Measurements from ENCODE around the gene SFTPB.

SFTPB gene

GRCh38 chr2:85709401-85709811 is 41.4 kb upstream of the SFTPB start:
- peaks cover 10% of the 10 kb centered on the region for H3K4me1 ChIP-seq (ENCODE audit: insufficient read depth, low read length)

GRCh38 chr2:85708641-85709040 is 40.6 kb upstream of the SFTPB start:
- Histone ChIP-seq H3K4me1 (ENCODE audit: insufficient read depth, low read length) (peaks cover 9% of the 10 kb centered on the region), H3K9ac (ENCODE audit: low read depth, low read length) (no peak overlapping the region), H4K20me1 (ENCODE audit: insufficient read depth, low read length) (no peaks in the 10 kb centered on the region), H3K4me3 (ENCODE audit: low read depth in 1 of 2, low read length in 2 of 2) (no peak overlapping the region), H3K9me3 (ENCODE audit: insufficient read depth, low read length, severe bottlenecking) (no peaks in the 10 kb centered on the region), H3K27ac (ENCODE audit: low read length) (no peak overlapping the region), H3K79me2 (ENCODE audit: insufficient read depth, low read length) (no peaks in the 10 kb centered on the region), H2AFZ (ENCODE audit: low read depth, low read length) (no peak overlapping the region), H3K27me3 (ENCODE audit: insufficient read depth, low read length, poor library complexity) (peaks cover 4% of the 10 kb centered on the region), H3K4me2 (ENCODE audit: insufficient read depth, low read length) (no peak overlapping the region), H3K36me3 (ENCODE audit: insufficient read depth, low read length) (no peaks in the 10 kb centered on the region)
- TF ChIP-seq, protein P1, sequence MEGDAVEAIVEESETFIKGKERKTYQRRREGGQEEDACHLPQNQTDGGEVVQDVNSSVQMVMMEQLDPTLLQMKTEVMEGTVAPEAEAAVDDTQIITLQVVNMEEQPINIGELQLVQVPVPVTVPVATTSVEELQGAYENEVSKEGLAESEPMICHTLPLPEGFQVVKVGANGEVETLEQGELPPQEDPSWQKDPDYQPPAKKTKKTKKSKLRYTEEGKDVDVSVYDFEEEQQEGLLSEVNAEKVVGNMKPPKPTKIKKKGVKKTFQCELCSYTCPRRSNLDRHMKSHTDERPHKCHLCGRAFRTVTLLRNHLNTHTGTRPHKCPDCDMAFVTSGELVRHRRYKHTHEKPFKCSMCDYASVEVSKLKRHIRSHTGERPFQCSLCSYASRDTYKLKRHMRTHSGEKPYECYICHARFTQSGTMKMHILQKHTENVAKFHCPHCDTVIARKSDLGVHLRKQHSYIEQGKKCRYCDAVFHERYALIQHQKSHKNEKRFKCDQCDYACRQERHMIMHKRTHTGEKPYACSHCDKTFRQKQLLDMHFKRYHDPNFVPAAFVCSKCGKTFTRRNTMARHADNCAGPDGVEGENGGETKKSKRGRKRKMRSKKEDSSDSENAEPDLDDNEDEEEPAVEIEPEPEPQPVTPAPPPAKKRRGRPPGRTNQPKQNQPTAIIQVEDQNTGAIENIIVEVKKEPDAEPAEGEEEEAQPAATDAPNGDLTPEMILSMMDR (IDR thresholded peaks at IDR 0.05; ENCODE audit: borderline replicate concordance, extremely low read depth, low read length, poor library complexity, severe bottlenecking) = no peak
- no peak for TF ChIP-seq EZH2 (IDR thresholded peaks at IDR 0.05; ENCODE audit: borderline replicate concordance, low read depth, low read length, severe bottlenecking)
- DNase-seq = no peak
- no peak for ATAC-seq (ENCODE audit: insufficient read depth, low read depth)

More at GRCh38 chr2:85709401-85709811, 41.4 kb upstream of the SFTPB start:
- Histone ChIP-seq H3K4me2 (ENCODE audit: insufficient read depth, low read length) (no peak overlapping the region), H3K9me3 (ENCODE audit: insufficient read depth, low read length, severe bottlenecking) (no peaks in the 10 kb centered on the region), H3K79me2 (ENCODE audit: insufficient read depth, low read length) (no peaks in the 10 kb centered on the region), H3K27me3 (ENCODE audit: insufficient read depth, low read length, poor library complexity) (peaks cover 4% of the 10 kb centered on the region), H4K20me1 (ENCODE audit: insufficient read depth, low read length) (no peaks in the 10 kb centered on the region), H3K36me3 (ENCODE audit: insufficient read depth, low read length) (no peaks in the 10 kb centered on the region), H3K4me3 (ENCODE audit: low read depth in 1 of 2, low read length in 2 of 2) (no peak overlapping the region), H3K27ac (ENCODE audit: low read length) (no peak overlapping the region), H3K9ac (ENCODE audit: low read depth, low read length) (no peak overlapping the region), H2AFZ (ENCODE audit: low read depth, low read length) (no peak overlapping the region)
- DNase-seq (no peak), ATAC-seq (ENCODE audit: insufficient read depth, low read depth) (no peak)
- TF ChIP-seq EZH2 (IDR thresholded peaks at IDR 0.05; ENCODE audit: borderline replicate concordance, low read depth, low read length, severe bottlenecking) = no peak
- TF ChIP-seq, protein P1 (IDR thresholded peaks at IDR 0.05; ENCODE audit: borderline replicate concordance, extremely low read depth, low read length, poor library complexity, severe bottlenecking) = no peak

GRCh38 chr2:85707304-85707703 is 39.3 kb upstream of the SFTPB start:
- Histone ChIP-seq H3K36me3 (ENCODE audit: insufficient read depth, low read length) (no peaks in the 10 kb centered on the region), H3K4me1 (ENCODE audit: insufficient read depth, low read length) (peaks cover 9% of the 10 kb centered on the region), H3K79me2 (ENCODE audit: insufficient read depth, low read length) (no peaks in the 10 kb centered on the region), H3K4me2 (ENCODE audit: insufficient read depth, low read length) (peak overlapping the region; percentile 35; the same call in 1 of the 2 replicates), H2AFZ (ENCODE audit: low read depth, low read length) (peak overlapping the region; percentile 66), H3K4me3 (ENCODE audit: low read depth in 1 of 2, low read length in 2 of 2) (no peak overlapping the region), H3K9me3 (ENCODE audit: insufficient read depth, low read length, severe bottlenecking) (no peaks in the 10 kb centered on the region), H4K20me1 (ENCODE audit: insufficient read depth, low read length) (no peaks in the 10 kb centered on the region), H3K27ac (ENCODE audit: low read length) (no peak overlapping the region), H3K27me3 (ENCODE audit: insufficient read depth, low read length, poor library complexity) (peaks cover 4% of the 10 kb centered on the region), H3K9ac (ENCODE audit: low read depth, low read length) (0 out of 2 replicates have a peak overlapping the region, but pooled peaks have one; percentile 7)
- TF ChIP-seq EZH2 (IDR thresholded peaks at IDR 0.05; ENCODE audit: borderline replicate concordance, low read depth, low read length, severe bottlenecking) = no peak
- TF ChIP-seq, protein P1 (IDR thresholded peaks at IDR 0.05; ENCODE audit: borderline replicate concordance, extremely low read depth, low read length, poor library complexity, severe bottlenecking) = peak; percentile 96
- DNase-seq = peak; percentile 72
- peak; percentile 97 for ATAC-seq (ENCODE audit: insufficient read depth, low read depth)

All from DND-41 (cell line).